ENCODE data around the gene DBI.

DBI gene

GRCh38 chr2:119366649-119367471, at the start of gene DBI, which contains the start of gene C2orf76:
DBI (plus strand) TSS chr2:119366977; CDS start chr2:119367052, 75 bp downstream.
C2orf76 (minus strand) TSS chr2:119366834; CDS start chr2:119339959, 26,875 bp downstream.
- DNase-seq (ENCODE audit: low read depth in 2 of 2): peak; percentile 74 to 81

- no peak for DNase-seq (ENCODE audit: low read depth in 2 of 2)
Measured at GRCh38 chr2:119317554-119317953, 49.2 kb upstream of the DBI start.

GRCh38 chr2:119319593-119319992, 47.2 kb upstream of the DBI start:
- DNase-seq (ENCODE audit: low read depth in 2 of 2): no peak

GRCh38 chr2:119323459-119323858, 43.3 kb upstream of the DBI start:
- no peak for DNase-seq (ENCODE audit: low read depth in 2 of 2)

GRCh38 chr2:119324685-119325270, 42.0 kb upstream of the DBI start:
- DNase-seq (ENCODE audit: low read depth in 2 of 2): no peak

DNA sequence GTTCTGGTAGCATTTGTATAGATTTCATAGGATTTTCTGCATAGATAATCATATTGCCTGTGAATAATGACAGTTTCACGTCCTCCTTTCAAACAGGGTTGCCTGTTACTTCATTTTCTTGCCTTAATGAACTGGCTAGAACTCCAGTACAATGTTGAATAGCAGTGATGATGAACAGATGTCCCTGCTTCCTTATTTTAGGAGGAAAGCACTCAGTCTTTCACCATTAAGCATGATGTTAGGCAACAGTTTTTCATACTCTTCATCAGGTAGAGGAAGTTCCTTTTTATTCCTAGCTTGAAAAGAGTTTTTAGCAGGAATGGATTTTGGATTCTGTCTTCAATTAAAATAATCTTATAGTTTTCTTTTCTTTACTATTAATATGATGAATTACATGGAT, 39.8 kb upstream of the DBI start:
- DNase-seq (ENCODE audit: low read depth in 2 of 2): no peak

- DNase-seq (ENCODE audit: low read depth in 2 of 2): no peak
Measured at GRCh38 chr2:119327431-119327830, 39.3 kb upstream of the DBI start.

- no peak for DNase-seq (ENCODE audit: low read depth in 2 of 2)
Measured at GRCh38 chr2:119332953-119333352, 33.8 kb upstream of the DBI start.

DNA sequence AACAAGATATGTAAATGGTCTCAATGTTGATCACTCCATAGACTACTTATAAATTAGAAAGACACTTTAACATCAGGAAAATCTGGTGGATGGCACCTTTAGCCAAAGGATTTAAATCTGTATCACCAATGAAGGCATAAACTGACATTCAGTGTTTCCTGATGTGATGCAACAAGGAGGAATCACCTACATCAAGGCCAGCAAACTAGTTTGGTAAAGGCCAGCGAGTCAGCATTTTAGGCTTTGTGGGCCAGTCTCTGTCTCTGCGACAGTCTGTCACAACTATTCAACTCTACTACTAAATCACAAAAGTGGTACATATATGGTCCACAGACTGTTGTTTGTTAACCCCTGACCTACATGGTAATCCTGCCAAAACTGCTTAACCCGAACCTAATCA, 33.4 kb upstream of the DBI start:
- no peak for DNase-seq (ENCODE audit: low read depth in 2 of 2)

DNA sequence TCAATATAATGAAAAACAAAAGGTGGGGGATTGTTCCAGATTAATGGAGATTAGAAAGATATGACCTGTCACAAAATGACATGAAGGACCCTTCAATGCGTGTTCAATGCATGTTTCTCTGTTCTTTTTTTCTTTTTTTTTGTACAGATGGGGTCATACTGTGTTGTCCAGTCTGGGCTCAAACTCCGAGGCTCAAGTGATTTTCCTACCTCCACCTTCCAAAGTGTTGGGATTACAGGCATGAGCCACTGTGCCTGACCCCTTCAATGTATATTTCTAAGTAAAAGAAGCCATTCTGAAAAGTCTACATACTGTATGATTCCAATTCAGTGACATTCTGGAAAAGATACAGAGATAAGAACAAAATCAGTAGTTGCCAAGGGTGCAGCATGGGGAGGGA, 32.9 kb upstream of the DBI start:
- no peak for DNase-seq (ENCODE audit: low read depth in 2 of 2)

- DNase-seq (ENCODE audit: low read depth in 2 of 2): no peak
Measured at GRCh38 chr2:119337749-119338148, 29.0 kb upstream of the DBI start.

DNA sequence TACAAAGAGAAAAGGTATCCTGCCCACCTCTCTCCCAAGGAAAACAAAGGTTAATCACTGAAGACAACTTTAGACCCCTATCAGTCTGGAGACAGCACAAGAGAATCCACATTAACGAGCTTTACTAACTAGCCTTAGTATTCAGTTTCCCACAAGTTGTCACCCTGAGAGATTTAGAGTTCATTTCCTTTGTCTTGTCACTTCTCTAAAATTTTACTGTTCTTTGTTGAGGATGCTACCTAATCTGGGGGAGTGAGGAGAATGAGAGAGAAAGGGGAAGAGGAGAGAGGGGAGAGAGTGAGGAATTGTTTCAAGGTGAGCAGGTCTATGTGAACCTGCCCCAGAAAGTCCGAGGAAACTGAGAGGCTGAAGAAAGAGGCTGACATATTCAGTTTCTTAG, 28.5 kb upstream of the DBI start:
- DNase-seq (ENCODE audit: low read depth in 2 of 2): no peak

DNA sequence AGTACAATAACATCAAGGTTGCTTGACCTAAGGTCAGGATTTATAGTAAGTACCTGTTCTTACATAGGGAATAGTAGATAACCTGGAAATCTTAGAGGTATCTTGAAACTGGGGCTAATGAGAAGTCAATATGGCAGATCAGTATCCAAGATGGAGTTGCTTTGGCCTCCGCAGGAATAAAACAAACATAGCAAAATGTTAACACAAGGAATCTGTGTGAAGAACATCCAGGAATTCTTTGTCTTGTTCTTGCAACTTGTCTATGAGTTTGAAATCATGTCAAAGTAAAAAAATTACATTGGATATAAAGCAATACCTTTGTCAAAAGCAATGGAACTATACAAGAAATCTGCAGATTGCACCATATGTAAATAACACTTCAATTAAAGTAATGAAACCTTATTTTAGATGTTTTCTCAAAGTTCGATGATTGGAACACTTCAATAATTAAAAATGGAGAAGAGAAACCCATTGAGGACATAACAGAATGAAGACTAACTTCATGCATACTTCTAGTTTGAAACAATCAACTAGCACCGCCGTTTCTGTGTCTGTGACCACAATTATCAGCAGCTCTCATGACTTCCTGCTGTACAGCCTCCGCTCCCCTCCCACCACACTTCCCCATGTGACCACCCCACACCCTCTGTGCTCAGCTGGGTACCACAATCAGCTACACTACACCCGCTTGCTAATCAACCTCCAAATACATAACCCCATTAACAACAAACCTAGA, 27.8 kb upstream of the DBI start:
- DNase-seq (ENCODE audit: low read depth in 2 of 2): no peak

DNA sequence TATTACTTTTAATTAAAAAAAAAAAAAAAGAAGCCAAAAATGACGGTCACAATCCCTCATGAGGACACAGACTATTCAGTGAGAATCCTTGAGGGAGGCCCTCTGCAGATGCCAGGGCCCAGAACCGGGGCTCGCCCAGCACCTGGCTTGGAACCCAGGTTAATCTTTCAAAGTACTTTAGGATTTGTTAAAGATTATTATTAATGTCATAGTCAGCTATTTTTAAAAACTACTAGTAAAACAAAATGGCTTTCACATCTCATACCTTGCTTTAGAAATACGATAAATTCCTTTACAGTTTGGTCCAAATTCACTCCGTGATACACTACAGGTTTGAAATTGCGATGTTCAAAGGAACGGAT, 27.2 kb upstream of the DBI start:
- no peak for DNase-seq (ENCODE audit: low read depth in 2 of 2)

DNA sequence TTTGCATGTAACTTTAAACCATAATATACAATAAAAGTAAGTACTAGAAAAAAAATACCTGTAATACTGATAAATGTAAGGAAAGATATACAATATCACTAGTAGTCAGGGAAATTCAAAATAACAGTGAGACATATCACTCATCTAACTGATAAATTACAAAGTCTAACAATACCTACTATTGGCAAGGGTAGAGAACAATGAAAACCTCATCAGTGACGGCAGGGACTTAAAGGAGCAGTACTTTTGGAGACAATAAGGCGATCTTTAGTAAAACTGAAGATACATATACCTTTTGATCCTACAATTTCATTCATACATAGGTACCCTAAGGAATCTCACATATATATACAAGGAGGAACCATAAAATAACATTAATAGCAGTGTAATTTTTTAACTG, 25.1 kb upstream of the DBI start:
- DNase-seq (ENCODE audit: low read depth in 2 of 2): no peak

DNA sequence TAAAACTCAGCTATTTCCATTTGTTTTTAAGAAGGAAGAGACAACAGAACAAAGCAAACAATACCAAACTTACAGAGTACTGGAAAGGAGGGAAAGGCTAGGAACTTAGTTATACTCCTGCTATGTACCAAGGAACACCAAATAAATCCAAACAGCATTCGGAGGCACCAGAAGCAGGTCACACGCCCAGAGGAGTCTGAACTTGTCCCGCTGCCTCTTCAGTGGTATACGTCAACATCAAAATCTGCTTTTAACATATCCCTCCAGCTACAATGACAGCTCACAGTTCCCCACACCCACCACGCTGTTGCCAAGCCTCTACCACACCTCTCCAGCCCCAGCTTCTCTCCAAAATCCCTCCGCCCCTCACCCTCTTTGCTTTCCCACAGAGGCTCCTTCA, 17.5 kb upstream of the DBI start:
- no peak for DNase-seq (ENCODE audit: low read depth in 2 of 2)

DNA sequence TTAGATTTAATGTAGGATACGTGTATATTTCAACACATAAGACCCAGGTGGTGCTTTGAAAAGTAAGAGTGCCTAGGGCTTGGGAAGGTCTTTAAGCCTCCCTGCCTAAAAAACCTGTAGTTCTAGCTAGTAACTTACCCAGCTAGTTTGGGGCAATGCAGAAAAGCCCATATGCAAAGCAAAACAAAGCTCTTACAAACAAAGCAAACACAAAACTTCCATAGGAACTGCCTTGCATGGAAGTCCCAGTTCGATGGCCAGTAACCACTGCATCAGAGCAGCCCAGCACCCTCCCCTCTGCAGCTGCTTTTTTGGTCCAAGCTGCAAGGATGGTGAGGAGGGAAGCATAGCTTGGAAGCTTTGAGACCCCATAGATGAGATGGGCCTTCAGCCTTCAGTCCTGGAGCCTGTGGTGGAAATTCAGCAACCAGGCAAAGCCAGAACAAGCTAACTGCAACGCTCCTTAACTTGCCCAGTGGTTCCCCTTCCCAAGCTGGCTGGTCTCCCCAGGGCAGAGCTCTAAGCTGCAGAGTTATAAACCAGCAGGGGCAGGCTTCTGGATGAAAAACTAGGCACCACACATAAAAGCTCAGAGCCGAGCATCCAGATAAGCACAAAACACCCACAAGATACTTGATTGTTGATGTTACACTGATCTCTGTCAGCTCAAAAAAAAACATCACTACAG, 16.3 kb upstream of the DBI start:
- no peak for DNase-seq (ENCODE audit: low read depth in 2 of 2)

DNA sequence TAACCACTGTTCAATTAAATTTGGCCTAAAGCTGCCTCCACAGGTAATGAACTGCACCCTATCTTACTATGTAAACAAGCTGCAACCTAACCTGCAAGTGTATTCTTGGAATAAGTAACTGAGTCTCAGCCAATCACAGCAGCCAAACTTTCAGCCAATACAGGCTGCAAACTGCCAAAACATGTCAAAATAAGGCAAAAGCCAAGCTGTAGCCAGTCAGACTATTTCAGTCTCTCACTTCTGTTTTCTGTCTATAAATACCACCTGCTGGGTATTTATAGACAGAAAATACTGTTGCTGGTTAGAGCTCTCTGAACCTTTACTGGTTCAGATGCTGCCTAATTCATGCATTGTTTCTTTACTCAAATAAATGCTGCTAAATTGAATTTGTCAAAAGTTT, 14.4 kb upstream of the DBI start:
- DNase-seq (ENCODE audit: low read depth in 2 of 2): no peak

DNA sequence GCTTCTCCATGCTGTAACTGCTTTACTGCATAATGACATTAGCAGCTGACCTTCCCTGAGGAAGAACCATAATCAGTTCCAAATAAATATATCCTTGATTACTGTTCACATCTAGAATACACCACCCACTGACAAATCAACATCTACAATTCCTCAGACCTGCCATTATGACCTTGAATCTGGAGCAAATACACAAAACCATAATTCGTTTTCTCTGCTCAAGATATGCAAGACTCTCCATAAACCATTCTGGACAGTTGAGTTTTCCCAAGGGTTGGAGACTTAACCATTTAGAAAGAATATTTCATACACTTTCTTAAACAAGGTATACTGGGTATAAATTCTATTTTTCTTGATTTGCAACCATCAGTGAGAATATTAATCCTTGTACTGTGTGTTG, 11.9 kb upstream of the DBI start:
- DNase-seq (ENCODE audit: low read depth in 2 of 2): no peak

DNA sequence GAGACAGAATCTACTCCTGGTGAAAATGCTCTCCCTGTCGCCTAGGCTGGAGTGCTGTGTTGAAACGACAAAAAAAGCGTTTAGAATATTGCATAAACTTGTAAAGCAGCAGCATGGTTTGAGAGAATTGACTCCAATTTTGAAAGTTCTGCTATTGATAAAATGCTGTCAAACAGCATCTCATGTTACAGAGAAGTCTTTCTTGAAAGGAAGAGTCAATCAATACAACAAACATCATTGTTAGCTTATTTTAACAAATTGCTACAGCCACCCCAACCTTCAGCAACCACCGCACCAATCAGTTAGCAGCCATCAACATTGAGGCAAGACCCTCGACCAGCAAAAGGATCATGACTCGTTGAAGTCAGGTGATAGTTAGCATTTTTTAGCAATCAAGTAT, 7.0 kb upstream of the DBI start:
- no peak for DNase-seq (ENCODE audit: low read depth in 2 of 2)

DNA sequence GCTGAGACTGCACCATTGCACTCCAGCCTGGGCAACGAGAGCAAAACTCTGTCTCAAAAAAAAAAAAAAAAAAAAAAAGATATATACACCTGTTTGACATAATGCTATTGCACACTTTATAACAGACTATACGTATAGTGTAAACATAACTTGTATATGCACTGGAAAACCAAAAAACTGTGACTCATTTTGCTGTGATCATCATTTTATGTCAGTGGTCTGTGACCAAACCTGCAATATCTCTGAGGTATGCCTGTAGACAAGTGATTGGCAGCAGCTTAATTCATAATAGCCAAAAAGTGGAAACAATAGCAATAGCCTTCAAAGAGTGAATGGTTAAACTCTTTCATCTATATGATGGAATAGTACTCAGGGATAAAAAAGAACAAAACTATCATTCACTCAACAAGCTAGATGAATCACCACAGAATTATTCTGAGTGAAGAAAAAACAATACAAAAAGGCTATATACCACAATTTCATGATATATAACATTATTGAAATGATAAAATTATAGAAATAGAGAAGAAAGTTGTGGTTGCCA, 6.3 kb upstream of the DBI start:
- no peak for DNase-seq (ENCODE audit: low read depth in 2 of 2)

DNA sequence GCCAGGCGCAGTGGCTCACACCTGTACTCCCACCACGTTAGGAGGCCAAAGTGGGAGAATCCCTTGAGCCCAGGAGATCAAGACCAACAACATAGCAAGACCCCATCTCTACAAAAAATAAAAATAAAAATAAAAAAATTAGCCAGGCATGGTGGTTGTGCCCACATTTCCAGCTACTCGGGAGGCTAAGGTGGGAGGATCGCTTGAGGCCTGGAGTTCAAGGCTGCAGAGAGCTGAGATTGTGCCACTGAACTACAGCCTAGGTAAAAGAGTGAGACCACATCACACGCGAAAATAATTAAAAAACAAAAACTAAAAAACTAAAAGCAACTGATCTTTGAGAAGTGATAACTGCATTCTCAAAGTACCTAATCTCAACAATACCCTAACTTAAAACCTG, 2.0 kb upstream of the DBI start:
- DNase-seq (ENCODE audit: low read depth in 2 of 2): no peak

Measured in fibroblast of skin of left biceps (primary cell).